HK-2 (cell line): ENCODE data around the gene CIRBP.

Experiments used
- DNase-seq: peaks from one replicate; pipeline ENCODE4 v3.0.0-alpha.2; 2018; ENCODE audit not compliant: unreplicated experiment

CIRBP gene

GRCh38 chr19:1230783-1231489 is 38.2 kb upstream of the CIRBP start:
- DNase-seq = no peak

DNA sequence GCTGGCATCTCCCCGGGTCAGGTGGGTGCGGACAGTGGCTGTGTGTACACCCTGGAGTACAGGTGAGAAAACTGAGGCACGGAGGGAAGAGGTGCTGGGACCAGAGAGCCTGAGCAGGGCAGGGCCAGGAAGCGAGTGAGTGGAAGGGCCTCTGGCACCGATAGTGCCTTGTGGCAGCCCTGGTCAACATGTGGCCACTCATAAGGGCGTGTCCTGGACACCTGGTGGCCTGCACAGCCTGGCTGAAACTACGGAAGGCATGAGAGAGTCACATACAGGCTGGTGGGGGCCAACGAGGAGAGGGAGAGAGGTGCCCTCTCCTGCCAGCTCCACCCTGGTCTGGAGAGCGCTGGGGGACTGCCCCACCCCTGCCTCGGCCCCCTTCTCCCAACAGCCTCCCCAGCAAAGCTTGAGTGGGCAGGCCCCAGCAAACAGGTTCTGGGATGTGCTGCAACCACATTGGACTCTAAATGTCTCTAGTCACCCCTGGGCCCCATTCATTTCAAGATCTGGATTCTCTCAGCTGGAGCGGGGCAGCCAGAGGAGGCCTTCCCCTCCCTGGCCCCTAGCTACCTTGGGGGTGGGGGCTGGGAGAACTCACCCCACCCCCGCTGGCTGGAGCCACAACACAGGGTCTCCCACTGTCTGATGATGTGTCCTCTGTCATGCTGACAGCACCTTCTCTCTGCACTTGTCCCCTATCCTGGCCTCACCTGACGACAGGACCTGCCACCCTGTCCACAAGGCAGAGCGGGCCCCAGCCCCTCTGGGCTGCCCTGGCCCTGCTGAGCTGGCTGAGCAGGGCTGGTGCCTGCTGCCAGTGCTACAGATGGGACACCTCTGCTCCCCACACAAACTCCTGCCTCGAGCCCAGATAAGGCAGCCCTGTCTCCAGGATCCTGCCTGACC is 37.1 kb upstream of the CIRBP start:
- DNase-seq = no peak

GRCh38 chr19:1232652-1233072 is 36.5 kb upstream of the CIRBP start:
- no peak for DNase-seq

GRCh38 chr19:1233115-1233667 is 35.9 kb upstream of the CIRBP start:
- no peak for DNase-seq

- no peak for DNase-seq
Measured at GRCh38 chr19:1234051-1234954, 34.8 kb upstream of the CIRBP start.

GRCh38 chr19:1234955-1235380 is 34.2 kb upstream of the CIRBP start:
- DNase-seq = no peak

- DNase-seq = no peak
Measured at GRCh38 chr19:1235625-1236538, 33.2 kb upstream of the CIRBP start.

- no peak for DNase-seq
Measured at GRCh38 chr19:1236576-1236975, 32.6 kb upstream of the CIRBP start.

- no peak for DNase-seq
Measured at GRCh38 chr19:1237027-1237659, 32.0 kb upstream of the CIRBP start.

DNA sequence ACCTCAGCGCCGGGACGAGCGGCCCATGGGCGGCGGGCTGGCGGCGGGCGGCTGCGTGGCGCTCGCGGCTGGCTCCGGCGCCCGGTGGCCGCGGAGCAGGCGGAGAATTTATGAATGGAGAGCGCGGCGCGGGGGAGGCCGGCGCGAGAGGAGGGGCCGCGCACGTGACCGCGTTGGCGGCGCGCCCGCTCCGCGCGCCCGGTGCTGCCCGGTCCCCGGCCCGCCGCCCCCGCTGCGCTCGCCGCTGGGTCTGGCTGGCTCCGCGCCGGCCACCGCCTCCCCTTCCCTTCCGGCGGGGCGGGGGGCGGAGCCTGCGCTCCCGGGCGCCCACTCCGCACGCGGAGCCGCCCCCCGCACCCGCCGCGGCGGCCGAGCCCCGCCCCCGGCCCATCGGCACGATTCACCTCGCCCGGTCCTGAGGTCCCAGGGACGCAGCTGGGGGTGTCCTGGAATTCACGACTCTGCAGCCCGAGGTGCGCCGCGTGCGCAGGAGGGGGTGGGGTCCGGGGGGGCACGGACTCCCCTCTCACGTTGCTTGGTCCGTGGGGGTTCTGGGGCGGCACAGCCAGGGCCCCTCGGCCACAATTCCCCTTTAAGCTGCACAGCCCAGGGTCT is 31.3 kb upstream of the CIRBP start, which contains the start of gene CBARP:
CBARP (minus strand) TSS at position 252 of the 615 bp plus-strand sequence. CDS start 1,905 bp downstream, outside the sequence.
- DNase-seq = peak; percentile 47

DNA sequence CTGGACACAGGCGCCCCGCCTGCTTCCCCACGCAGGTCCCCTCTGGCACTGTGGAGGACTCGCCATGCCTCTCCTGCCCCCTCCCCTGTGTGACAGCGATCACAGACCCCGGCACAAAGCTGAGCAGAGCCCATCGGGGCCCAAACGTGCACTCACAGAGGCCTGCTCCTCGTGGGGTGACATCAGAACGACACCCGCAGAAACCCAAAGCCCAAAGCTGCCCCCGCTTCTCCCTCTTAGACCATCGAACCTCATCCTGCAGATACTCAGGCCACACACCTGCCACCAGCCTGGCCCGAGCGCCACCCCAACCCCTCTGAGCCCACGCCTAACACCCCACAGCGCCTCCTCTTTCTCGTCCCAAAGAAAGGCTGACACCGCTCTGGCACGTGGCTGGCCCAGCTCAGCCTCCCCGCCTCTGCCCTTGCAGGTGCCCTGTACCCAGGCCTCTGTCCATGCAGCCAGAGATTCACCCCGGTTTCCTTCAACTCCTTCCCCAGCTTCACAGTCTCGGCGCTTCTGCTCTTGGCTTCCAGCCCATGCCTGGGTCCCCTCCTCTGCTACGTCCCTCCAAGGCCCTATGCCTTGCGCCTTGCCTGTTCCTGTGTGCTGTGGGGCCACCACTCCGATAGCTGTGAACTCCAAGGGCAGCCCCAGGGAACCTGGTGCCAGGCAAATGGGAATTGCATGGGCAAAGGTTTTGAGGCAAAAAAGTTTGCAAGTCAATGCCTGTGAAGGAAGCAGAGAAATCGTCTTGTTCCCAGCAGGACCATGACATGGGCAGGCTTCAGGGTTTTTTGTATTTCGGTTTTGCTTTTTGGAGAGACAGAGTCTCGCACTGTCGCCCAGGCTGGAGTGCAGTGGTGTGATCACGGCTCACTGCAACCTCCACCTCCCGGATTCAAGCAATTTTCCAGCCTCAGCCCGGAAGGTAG is 30.5 kb upstream of the CIRBP start:
- DNase-seq = no peak

DNA sequence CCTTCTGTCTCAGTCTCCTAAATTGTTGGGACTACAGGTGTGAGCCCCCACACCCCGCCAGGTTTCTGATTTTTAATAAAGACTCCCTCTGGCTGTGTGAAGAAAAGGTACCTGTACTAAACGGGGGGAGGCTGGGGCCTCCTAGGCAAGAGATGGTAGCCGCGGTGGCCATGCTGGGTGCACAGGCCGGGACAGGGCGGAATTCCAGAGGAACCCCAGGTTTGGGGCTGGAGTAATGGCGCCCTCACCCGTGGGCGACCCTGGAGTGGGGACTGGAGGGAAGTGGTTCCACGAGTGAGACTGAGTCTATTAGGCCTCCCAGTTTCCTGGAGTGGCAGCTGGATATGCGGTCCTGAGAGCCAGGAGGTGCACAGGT is 29.7 kb upstream of the CIRBP start:
- no peak for DNase-seq

DNA sequence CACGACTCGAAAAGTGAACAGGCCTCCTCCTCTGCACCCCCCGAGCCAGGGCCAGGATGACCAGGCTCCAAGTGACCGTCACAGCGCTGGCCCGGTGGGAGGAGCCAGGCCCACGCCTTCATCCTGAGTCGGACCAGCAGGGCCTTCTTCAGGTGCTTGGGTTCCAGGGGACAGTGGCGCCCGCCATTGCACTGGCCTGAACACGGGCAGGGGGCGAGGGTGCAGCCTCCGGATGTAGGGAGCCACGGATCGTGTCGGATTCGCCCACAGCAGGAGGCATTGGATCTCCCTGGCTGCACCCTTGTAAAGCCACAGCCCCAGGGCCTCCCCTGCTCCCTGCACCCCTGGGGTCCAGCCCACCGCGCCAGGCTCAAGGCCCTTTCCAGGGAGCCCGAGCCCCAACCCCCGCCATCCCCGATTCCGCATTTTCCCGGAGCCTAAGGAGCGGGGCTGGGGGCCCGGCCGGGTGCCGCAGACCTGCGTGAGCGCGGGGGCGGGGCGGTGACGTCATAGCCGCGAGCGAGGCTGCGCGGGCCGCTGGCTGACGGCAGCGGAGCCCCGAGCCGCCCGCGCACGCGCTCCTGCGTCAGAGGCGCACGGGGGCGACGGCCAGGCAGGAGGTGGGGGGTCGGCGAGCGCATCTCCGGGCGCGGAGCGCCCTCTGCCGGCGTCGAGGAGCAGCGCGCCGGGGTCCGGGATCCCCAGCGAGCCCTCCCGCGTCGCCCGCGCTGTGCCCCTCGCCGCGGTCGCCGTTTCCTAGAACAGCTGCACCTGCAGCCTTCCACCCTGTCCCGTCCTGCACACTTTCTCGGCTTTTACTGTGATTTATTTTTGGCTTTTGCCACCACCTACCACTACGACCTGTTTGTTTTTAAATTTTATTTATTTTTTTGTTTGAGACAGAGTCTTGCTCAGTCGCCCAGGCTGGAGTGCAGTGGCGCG is 29.1 kb upstream of the CIRBP start:
- DNase-seq = peak; percentile 82

DNA sequence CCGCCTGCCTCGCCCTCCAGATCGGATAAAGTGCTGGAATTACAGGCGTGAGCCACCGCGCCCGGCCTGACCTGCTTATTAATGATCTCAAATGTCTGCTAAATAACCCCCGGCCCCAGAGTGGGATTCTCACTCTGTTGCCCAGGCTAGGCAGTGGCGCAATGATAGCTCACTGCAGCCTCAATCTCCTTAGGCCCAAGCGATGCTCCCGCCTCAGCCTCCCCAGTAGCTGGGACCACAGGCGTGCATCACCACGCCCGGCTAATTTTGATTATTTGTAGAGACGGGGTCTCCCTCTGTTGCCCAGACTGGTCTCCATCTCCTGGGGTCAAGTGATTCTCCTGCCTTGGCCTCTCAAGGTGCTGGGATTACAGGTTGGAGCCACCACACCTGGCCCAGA is 28.2 kb upstream of the CIRBP start:
- no peak for DNase-seq

GRCh38 chr19:1241417-1242095 is 27.6 kb upstream of the CIRBP start, which contains the start of gene ATP5F1D:
ATP5F1D (plus strand) TSS chr19:1241751; CDS start chr19:1241851, 100 bp downstream.
- DNase-seq = peak; percentile 93
